K562 (cell line): ENCODE results near the gene FAM89B.

ENCODE experiments used
- DPF2 ChIP-seq: fragments of 450-650 bp; IDR thresholded peaks from 2 replicates; pipeline ENCODE4 v1.6.1; 2016
- GABPB1 ChIP-seq: sonication (generic); formaldehyde crosslinking; IDR thresholded peaks from 2 replicates; pipeline ENCODE4 v1.8.0; 2022; ENCODE audit warnings: mild to moderate bottlenecking, missing genetic modification reagents
- HNRNPLL ChIP-seq: fragments of 200-400 bp; formaldehyde crosslinking; IDR thresholded peaks from 2 replicates; pipeline ENCODE4 v1.6.1; 2017; ENCODE audit warnings: low read length, low read depth, mild to moderate bottlenecking; ENCODE audit not compliant: poor library complexity, severe bottlenecking
- NR2C2 ChIP-seq, 2 experiments: fragments of 200-800 bp in 1 of 2; sonication (Bioruptor generic) in 1 of 2; sonication (generic) in 1 of 2; formaldehyde crosslinking in 1 of 2; IDR thresholded peaks; 2 replicates each; pipeline versions ENCODE4 v1.6.1 to v1.8.0; 2016 to 2022; ENCODE audit warnings: mild to moderate bottlenecking in 1 of 2, missing compliant biosample characterization in 1 of 2, missing genetic modification characterization in 1 of 2, missing genetic modification reagents in 1 of 2
- POLR2AphosphoS5 ChIP-seq: IDR thresholded peaks from 2 replicates; pipeline ENCODE4 v1.6.1; 2011; ENCODE audit warnings: mild to moderate bottlenecking, low read depth, low read length, moderate library complexity; ENCODE audit not compliant: control insufficient read depth, insufficient read depth
- TAF1 ChIP-seq: IDR thresholded peaks from 2 replicates; pipeline ENCODE4 v1.6.1; 2011; ENCODE audit warnings: mild to moderate bottlenecking, low read length, moderate library complexity; ENCODE audit not compliant: insufficient read depth, control insufficient read depth, severe bottlenecking; ENCODE audit errors: extremely low read depth
- XRCC3 ChIP-seq: fragments of 450-650 bp; IDR thresholded peaks from 2 replicates; pipeline ENCODE4 v1.6.1; 2017; ENCODE audit warnings: mild to moderate bottlenecking, moderate library complexity
- ZNF507 ChIP-seq: conservative IDR thresholded peaks from 2 replicates; pipeline ENCODE4 v1.6.1; 2017; ENCODE audit warnings: missing genetic modification characterization, missing compliant biosample characterization
- ZNF780A ChIP-seq: fragments of 250-450 bp; sonication (Bioruptor Pico); IDR thresholded peaks from 2 replicates; pipeline ENCODE4 v1.5.0; 2021; ENCODE audit warnings: mild to moderate bottlenecking
- ZSCAN29 ChIP-seq: fragments of 450-650 bp; IDR thresholded peaks from 2 replicates; pipeline ENCODE4 v1.6.1; 2017
- ZZZ3 ChIP-seq: fragments of 450-650 bp; IDR thresholded peaks from 2 replicates; pipeline ENCODE4 v1.6.1; 2016; ENCODE audit warnings: antibody characterized with exemption, mild to moderate bottlenecking, moderate library complexity
- TF ChIP-seq, protein P1 (sequence below): fragments of 450-650 bp; IDR thresholded peaks from 2 replicates; pipeline ENCODE4 v1.6.1; 2016; ENCODE audit warnings: borderline replicate concordance
- TF ChIP-seq, protein P2 (sequence below), 3 experiments: IDR thresholded peaks in 2 of 3; conservative IDR thresholded peaks in 1 of 3; 2 replicates each; pipeline ENCODE4 v1.5.1; 2011 to 2012; ENCODE audit warnings: low read length in 3 of 3, mild to moderate bottlenecking in 3 of 3, control low read depth in 2 of 3, improper control_type of control experiment in 1 of 3, inconsistent platforms in 1 of 3, low read depth in 1 of 3, mixed read lengths in 1 of 3, moderate library complexity in 1 of 3; ENCODE audit not compliant: insufficient read depth in 2 of 3

DNA sequence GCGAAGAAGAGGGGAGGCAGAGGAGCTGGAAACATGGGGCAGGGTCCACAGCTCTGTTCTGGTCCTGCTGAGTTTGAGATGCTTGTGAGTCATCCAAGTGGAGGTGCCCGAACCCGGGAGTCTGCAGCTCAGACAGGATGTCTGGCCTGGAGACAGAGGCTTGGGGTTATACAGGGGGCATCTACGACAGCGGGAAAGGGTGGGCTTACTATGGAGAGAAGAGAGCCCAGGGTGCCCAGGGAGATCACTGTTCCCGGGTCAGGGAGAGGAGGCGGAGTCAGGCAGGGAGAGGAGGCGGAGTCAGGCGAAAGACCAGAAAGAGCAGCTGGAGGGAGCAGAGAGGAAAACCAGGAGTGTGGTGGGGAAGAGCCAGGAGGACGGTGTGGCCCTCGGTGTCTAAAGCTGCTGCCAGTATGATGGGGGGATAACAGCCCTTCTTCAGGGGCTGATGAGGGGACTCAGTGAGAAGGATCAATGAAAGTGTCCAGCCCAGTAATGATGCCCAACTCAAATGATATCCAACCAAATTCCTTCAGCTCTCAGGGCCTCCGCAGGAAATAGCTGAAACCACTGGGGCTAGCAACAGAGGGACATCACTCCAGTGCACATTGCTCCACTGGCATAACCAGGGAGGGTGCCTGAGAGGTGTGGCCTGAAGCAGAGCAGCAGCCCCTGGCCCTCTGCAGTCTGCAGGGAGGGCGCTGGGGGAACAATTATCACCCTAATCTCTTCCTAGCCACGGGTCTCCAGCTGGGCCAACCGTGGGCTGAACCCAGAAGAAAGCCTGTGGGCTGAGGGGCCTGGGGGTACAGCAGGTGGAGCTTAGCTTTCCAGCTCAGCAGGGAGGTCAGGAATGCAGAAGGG is 11.6 kb upstream of the FAM89B start:
- no peak for TF ChIP-seq DPF2
- TF ChIP-seq, protein P1, sequence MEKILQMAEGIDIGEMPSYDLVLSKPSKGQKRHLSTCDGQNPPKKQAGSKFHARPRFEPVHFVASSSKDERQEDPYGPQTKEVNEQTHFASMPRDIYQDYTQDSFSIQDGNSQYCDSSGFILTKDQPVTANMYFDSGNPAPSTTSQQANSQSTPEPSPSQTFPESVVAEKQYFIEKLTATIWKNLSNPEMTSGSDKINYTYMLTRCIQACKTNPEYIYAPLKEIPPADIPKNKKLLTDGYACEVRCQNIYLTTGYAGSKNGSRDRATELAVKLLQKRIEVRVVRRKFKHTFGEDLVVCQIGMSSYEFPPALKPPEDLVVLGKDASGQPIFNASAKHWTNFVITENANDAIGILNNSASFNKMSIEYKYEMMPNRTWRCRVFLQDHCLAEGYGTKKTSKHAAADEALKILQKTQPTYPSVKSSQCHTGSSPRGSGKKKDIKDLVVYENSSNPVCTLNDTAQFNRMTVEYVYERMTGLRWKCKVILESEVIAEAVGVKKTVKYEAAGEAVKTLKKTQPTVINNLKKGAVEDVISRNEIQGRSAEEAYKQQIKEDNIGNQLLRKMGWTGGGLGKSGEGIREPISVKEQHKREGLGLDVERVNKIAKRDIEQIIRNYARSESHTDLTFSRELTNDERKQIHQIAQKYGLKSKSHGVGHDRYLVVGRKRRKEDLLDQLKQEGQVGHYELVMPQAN = no peak
- no peak for TF ChIP-seq ZSCAN29
- TF ChIP-seq ZZZ3 = no peak
- TF ChIP-seq TAF1 = no peak
- TF ChIP-seq ZNF507 = no peak
- TF ChIP-seq ZNF780A = no peak
- TF ChIP-seq, protein P2, sequence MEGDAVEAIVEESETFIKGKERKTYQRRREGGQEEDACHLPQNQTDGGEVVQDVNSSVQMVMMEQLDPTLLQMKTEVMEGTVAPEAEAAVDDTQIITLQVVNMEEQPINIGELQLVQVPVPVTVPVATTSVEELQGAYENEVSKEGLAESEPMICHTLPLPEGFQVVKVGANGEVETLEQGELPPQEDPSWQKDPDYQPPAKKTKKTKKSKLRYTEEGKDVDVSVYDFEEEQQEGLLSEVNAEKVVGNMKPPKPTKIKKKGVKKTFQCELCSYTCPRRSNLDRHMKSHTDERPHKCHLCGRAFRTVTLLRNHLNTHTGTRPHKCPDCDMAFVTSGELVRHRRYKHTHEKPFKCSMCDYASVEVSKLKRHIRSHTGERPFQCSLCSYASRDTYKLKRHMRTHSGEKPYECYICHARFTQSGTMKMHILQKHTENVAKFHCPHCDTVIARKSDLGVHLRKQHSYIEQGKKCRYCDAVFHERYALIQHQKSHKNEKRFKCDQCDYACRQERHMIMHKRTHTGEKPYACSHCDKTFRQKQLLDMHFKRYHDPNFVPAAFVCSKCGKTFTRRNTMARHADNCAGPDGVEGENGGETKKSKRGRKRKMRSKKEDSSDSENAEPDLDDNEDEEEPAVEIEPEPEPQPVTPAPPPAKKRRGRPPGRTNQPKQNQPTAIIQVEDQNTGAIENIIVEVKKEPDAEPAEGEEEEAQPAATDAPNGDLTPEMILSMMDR (IDR thresholded peaks at IDR 0.05 in 2 of 3, conservative IDR thresholded peaks at IDR 0.05 in 1 of 3; ENCODE audit: insufficient read depth in 2 of 3, low read depth in 1 of 3, low read length in 3 of 3) = no peak
- TF ChIP-seq HNRNPLL = no peak
- TF ChIP-seq XRCC3 = no peak
- no peak for TF ChIP-seq GABPB1 (CRISPR knock-in tag)
- no peak for TF ChIP-seq POLR2AphosphoS5
- TF ChIP-seq NR2C2 (CRISPR knock-in tag; IDR thresholded peaks at IDR 0.05) = no peak
- TF ChIP-seq NR2C2 (tag; IDR thresholded peaks at IDR 0.05) = no peak
